Islet precursor cell (in vitro differentiated cells): ENCODE data around the gene ATG7.
A peak's percentile ranks its signal among the peaks of the same experiment; 100 is the strongest.
"Not testable (repeated sequence)": the region's sequence is repeated elsewhere in the genome, so short reads cannot be mapped to it uniquely, and the experiment has no call there.

Experiments
- DNase-seq: peaks from one replicate; pipeline ENCODE4 v3.0.0-alpha.2; 2018

Gene ATG7

DNA sequence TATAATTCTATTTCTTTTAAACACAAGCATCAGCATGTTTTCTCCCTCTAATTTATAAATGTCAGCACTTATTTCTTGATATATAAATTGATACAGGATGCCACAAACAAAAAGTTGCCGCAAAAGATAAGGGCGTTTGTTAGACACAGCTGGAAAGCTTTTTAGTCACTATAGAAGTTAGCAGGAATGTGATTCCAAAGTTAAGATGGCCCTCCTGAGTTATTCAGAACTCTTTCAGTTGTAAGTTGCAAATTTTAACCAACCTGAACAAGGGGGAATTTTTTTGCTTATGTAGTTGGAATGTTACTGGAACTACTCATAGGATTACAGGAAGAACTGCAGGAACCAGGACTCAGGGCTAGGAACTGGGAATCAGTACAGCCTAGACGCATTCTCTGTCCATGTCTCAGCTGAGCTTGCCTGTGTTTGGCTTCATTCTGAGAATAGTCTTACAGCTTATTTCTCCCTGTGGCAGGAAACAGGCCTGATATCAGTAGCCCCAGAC lies 205.3 kb downstream of the ATG7 start:
- peak; percentile 77 for DNase-seq

DNA sequence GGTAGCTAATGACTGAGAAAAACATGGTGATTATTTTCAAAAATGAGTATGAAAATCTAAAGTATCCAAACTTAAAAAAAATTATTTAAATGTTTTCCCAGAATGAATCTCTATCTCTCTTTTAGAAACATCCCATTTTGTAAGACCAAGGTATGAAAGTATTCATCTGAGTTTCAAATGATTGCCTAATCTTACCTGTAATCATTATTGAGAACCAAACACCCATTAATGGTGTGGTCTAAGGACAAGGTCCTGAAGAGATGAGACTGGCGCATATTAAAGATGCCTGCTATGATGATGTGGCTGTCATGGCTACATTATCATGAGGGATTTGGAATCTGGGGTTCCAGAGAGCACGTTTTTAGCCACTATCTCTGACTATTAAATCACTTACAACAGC lies 206.0 kb downstream of the ATG7 start:
- DNase-seq: no peak

- no peak for DNase-seq
Measured at GRCh38 chr3:11479221-11479620, 207.0 kb downstream of the ATG7 start.

DNA sequence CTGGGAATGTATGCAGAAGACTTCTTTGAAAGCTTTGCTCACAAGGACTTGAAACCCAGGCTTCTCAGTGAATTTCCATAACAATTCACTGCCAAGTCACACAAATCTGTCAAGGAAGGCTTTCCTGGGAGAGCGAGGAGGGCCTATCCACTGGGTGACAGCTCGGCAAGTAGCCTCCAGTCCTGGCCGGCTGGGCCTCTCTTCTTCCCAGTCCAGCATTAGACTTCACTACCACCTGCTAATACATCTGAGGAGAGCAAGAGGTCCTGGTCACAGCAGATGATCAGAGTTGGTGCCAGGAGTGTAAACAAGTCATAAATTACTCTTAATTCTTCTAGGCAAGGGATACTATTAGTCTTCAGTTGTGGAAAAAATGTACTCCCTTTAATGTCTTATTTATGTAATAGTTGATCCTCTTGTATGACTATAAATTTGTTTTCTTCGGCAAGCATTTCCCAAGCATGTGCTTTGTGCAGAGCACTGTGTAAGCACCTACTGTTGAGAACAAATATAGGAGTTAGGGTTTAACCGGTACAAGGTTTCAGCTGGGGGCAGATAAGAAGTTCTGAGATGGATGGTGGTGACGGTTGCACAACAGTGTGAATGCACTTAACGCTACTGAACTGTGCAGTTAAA lies 208.6 kb downstream of the ATG7 start:
- DNase-seq: no peak

DNA sequence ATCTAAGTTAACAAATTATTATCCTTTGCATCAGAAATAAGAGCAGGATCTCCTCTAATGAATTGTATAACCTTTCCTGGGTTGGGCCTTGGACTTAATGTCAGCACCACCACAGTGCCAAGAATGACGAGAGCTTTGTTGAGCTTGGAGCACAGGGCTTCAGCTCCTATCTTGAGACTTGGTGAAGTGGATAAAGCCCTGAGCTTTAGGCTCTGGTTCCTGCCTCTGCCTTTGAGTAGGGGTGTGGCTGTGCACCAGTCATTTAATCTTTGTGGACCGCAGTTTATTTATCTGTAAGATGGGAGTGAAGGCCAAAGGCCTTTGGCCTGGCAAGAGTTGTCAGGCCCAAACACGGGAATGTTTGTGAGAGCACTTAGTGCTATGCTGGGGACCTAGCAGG lies 209.4 kb downstream of the ATG7 start:
- DNase-seq: no peak

GRCh38 chr3:11482021-11482420 lies 209.8 kb downstream of the ATG7 start:
- DNase-seq: no peak

GRCh38 chr3:11488356-11488755 lies 216.2 kb downstream of the ATG7 start:
- DNase-seq: not testable (repeated sequence)

GRCh38 chr3:11494131-11494916 lies 222.1 kb downstream of the ATG7 start:
- DNase-seq: no peak

DNA sequence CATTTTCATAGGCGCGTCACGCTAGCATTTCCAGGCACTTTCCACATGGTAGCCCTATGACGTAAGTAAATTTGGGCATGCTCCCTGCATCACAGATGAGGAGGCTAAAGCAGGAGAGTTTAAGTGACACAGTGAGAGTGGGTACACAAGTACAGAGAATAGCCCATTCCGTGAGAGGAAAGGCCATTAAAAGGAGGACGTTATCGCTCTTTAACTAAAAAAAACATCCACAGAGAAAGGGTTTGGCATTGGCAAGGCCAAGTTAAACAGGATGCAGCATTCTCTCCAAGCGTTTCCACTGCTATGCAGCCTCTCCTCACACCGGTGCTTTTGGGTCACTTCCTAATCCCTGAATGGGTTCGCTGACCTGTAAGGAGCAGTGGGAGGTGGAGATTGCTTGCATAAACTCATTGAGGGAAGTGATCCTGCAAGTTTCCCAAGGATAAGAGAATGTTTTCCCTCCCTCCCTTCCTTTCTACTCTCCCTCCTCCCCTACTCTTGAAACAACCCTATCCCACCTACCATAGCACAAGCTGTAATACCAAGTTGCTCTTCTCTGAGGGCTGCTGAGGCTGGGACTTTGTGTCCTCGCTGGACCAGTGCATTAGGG lies 223.9 kb downstream of the ATG7 start:
- DNase-seq: no peak

- DNase-seq: no peak
Measured at GRCh38 chr3:11498177-11498576, 226.0 kb downstream of the ATG7 start.

DNA sequence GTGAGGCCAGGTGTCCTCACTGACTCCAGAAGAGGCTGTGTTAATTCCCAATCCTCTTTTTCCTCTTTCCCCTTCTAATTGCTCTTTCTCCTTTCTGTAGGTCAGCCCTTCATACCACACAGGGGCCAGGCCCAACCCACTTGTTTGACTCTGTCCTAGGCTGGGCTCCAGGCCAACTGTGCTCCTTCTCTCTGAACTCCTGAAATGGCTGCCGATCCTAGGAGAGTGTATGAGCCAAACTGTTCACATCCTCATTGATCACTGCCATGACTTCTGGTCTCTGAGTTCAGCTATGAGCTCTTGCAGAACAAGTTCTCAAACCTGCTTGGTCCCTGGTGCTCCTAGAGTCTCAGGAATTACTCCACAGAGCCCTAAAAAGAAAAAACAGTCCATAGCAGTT lies 226.4 kb downstream of the ATG7 start:
- peak; percentile 56 for DNase-seq

- DNase-seq: peak; percentile 36
Measured at GRCh38 chr3:11499144-11499543, 226.9 kb downstream of the ATG7 start.

DNA sequence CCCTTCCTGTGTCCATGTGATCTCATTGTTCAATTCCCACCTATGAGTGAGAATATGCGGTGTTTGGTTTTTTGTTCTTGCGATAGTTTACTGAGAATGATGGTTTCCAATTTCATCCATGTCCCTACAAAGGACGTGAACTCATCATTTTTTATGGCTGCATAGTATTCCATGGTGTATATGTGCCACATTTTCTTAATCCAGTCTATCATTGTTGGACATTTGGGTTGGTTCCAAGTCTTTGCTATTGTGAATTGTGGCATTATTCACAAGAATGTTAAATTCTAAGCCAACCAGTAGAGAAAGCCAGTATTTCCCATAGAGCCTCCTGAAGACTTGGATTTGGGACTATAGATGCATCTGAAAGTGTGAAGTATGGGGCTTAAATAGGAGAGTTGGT lies 230.2 kb downstream of the ATG7 start:
- DNase-seq: not testable (repeated sequence)

- DNase-seq: no peak
Measured at GRCh38 chr3:11507719-11508118, 235.5 kb downstream of the ATG7 start.

DNA sequence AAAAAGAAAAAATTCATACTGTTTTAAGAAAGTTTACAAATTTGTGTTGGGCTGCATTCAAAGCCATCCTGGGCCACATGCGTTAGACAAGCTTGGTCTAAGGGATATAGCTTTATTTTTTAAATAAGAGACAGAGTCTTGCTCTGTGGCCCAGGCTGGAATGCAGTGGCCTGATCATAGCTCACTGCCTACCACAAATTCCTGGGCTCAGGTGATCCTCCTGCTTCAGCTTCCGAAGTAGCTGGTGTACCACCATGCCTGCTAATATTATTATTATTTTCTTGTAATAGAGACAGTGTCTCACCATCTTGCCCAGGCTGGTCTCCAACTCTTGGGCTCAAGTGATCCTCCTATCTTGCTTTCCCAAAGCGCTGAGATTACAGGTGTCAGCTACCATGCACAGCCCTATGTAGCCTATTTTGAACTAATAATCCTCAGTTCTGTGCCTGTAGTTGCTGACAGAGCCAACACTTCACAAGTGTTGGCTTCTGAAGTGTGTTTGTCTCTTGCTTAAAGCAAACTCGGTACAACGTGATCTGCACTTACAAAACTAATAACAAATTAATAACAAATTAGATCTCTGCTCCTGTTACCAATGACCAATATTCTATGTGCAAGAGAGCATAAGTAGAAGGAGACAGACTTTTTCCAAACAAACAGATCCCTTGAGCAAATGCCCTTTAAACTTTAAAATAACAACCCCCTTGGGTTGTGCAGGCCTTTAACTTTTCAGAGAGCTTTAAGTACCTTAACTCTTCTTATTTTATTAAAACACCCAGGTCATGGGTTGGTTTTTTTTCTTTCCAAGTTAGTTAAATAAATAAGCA lies 236.4 kb downstream of the ATG7 start:
- peak; percentile 12 for DNase-seq

DNA sequence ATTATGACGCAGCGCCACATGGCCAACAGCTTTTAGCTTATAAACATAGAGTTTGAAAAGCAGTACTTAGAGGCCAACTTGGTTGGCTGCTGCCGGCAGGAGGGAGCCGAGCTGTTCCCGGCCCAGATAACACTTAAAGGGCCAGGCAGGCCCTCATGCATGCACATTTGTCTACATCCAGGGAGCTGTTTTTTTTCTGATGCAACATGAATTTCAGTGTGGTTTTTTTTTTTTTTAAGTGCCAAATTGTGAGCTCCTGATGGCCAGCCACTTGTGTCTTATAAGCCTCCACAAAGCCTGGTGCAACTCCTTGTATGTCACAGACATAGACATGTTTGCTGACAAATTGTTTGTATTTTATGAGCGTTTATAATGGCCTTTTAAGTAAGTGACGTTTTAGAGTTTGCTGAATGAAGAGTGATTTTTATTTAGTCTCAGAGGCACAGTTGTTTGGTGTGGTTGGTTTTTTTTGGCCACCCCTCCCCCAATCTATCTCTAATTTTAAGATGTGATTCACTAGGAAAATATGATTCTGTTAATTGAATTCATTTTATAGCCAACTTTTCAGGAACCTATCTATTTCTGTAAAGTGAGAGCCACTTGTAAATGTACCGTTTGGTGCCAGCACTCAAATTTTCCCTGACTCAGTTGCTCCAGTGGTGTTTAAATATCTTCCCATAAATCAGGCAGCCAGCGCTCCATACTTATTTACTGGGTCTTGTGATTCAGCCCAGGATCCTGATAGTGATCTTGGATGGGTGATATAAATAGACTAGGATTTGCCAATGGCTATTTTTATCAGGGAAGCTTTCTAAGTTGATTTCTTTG lies 237.2 kb downstream of the ATG7 start:
- DNase-seq: peak; percentile 81

DNA sequence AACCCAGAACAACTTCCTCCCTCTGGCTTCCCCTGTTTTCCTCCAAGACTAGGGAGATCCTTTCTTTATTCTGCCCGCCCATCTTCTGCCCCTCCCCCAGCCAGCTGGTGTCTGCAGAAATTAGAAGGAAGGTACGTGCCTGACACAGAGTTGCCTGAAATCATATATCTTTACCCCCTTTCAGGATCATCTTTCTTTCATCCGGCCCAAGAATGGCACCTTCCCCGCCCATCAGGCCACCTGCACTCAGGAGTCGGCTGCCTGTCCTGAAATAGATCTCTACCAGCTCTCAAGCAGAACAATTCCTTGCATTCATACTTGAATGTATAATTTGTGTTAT lies 237.8 kb downstream of the ATG7 start:
- DNase-seq: peak; percentile 51

- DNase-seq: peak; percentile 51
Measured at GRCh38 chr3:11510356-11510755, 238.2 kb downstream of the ATG7 start.

GRCh38 chr3:11511606-11512005 lies 239.4 kb downstream of the ATG7 start:
- peak; percentile 41 for DNase-seq

DNA sequence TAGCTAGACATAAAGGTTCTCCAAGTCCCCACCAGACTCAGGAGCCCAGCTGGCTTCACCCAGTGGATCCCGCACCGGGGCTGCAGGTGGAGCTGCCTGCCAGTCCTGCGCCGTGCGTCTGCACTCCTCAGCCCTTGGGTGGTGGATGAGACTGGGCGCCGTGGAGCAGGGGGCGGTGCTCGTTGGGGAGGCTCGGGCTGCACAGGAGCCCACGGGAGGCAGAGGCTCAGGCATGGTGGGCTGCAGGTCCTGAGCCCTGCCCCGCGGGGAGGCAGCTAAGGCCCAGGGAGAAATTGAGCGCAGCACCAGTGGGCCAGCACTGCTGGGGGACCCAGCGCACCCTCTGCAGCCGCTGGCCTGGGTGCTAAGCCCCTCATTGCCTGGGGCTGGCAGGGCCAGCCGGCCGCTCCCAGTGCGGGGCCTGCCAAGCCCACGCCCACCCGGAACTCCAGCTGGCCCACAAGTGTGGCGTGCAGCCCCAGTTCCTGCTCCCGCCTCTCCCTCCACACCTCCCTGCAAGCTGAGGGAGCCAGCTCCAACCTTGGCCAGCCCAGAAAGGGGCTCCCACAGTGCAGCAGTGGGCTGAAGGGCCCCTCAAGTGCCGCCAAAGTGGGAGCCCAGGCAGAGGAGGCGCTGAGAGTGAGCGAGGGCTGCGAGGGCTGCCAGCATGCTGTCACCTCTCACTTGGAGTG lies 241.1 kb downstream of the ATG7 start:
- DNase-seq: peak; percentile 25

DNA sequence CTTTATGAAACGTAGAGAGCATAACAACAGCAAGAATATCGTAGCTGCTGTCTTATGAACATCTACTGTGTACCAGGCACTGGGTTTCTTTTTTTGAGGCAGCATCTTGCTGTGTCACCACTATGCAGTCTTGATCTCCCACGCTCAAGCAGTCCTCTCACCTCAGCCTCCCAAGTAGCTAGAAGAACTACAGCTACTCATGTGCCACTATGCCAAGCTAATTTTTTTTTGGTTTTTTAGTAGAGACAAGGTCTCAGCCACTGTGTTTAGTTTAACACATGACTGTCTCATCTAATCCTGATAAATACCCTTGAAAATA lies 241.6 kb downstream of the ATG7 start:
- DNase-seq: peak; percentile 13
